Brain pericyte (primary cell): ENCODE results near the gene CRACDL.

Experiments
- DNase-seq: peaks from one replicate; pipeline ENCODE4 v3.0.0-alpha.2; 2012; ENCODE audit warnings: low read depth, low spot score

CRACDL gene

DNA sequence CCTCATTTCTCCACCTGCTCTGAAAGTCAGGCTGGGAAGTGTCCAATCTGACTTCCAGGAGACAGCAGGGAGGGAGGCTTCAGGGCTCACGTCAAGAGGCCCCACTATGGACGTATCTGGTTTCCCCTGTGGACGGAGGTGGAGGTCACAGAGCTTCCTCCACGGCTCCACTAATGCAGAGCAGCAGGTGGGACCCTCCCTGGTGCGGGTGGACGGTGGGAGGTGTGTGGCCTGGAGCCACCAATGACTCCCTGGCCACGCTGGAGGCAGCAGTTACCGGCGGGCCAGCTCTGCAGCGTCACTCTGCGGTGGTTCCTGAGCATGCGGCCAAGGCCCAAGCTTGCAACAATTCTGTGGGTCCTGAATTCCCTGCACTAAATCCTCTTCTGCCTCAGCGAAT, 9.0 kb downstream of the CRACDL start:
- DNase-seq, result no peak

- DNase-seq, result no peak
Measured at GRCh38 chr2:98926601-98927000, 9.4 kb downstream of the CRACDL start.

DNA sequence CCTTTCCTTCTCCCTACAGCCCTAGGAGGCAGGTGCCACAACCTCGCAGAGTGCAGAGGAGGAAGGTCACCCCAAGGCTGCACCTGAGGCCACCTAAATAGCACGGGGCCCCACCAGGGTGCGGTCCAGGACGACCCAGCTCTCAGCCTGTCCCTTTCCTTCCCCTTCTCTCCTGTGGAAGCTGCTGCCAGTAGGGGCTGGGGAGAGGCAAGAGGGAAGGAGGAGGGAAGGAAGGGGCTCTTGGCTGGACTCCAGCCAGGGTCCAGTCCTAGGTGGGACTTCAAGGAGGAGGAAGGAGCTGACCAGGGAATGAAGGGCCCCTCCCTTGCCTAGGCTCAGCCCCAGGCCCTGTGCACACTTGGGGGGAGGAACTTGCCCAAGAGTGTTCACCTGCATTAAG, 11.1 kb downstream of the CRACDL start:
- no peak for DNase-seq

GRCh38 chr2:98924038-98924830, 11.8 kb downstream of the CRACDL start:
- no peak for DNase-seq

DNA sequence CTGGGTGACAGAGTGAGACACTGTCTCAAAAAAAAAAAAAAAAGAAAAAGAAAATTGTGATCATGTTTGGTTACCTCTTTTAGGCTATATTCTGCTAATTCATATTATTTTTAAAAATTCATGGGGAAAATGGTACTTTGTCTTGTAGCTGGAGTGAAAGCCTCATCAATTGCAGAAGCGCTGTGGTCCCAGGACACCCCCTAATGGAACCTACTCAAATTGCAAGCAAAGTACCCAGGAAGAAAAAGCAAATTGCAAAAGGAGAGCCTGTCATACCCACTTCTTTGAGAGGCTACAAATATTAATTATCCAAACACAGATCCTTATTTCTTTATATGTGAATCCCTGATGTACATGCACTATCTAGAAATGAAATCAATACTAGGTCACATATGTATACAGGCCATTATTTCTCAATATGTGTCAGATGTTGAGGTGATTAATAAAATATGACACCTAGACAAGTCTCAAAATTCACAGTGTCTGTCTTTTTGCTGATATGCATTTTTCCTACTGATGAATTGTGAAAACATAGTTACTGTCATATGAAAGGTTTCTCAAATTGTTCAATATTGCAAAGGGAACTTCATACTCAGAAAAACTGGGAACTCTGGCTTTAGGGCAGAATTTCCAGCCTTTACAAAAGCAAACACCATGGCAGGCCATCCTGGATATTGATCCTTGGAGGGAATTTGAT, 12.6 kb downstream of the CRACDL start:
- DNase-seq, result no peak

DNA sequence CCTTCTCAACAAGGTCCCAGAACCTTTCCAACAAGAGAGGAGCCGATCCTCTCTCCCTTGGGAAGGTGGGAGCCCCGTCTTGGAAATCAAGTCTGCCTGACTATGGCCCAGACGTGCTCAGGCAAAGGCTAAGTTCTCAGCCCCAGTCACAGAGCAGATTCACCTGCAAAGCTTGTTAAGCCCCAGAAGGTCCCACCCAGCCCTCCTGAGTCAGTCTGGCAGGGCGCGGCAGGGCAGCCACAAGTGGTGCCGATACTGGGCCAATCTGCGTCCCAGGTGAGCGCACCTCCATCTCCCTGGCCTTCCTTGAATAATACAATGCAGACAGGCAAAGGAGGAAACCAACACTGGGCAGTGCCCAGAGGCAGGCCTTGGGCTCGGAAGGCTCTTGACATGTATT, 15.0 kb downstream of the CRACDL start:
- DNase-seq, result no peak

DNA sequence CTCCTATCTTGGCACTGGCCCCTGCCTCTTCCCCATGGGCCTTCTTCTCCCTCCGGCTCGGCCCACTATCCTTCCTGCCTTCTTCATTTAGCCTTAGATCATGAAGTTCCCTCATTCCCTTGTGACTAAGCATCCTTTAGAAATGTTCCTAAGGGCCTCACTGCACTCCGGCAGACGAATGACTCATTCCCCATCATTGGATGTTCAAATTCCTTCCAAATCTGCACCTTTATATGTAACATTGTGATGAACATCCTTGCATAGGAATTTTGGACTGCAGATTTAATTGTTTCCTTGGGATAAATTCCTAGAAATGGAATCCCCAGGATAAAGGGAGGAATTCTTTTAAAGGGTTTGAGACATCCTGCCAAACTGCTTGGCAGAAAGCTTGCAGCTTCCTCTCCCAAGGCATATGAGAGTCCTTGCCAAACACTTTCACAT, 19.0 kb downstream of the CRACDL start:
- DNase-seq, result no peak

DNA sequence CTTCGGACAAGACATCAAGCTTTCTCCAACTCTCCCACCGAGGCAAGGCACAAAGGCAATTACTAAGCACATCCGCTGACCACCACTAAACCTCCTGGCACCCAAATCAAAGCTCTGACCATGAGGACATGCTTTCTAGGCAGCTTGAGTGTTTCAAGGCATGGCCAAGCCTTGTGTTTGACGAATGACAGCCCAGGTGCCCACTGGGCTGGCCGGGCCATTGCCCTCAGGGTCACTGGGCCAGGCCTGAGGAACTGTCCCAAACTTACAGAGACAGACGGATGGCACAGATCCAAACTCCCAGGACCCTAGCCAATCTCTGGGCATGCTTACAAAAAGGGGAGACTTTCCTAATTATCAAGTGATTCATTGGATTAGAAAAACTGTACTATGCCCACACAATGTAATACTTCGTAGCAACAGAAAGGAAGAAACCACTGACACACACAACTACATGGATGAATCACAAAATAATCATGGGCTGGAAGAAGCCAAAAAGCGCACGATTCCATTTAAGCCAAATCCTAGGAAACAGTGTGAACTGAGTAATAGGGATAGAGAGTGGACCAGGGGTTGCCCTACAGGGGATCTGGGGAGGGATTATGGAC, 20.2 kb downstream of the CRACDL start:
- no peak for DNase-seq

GRCh38 chr2:98914713-98915580, 21.1 kb downstream of the CRACDL start:
- DNase-seq, result no peak

DNA sequence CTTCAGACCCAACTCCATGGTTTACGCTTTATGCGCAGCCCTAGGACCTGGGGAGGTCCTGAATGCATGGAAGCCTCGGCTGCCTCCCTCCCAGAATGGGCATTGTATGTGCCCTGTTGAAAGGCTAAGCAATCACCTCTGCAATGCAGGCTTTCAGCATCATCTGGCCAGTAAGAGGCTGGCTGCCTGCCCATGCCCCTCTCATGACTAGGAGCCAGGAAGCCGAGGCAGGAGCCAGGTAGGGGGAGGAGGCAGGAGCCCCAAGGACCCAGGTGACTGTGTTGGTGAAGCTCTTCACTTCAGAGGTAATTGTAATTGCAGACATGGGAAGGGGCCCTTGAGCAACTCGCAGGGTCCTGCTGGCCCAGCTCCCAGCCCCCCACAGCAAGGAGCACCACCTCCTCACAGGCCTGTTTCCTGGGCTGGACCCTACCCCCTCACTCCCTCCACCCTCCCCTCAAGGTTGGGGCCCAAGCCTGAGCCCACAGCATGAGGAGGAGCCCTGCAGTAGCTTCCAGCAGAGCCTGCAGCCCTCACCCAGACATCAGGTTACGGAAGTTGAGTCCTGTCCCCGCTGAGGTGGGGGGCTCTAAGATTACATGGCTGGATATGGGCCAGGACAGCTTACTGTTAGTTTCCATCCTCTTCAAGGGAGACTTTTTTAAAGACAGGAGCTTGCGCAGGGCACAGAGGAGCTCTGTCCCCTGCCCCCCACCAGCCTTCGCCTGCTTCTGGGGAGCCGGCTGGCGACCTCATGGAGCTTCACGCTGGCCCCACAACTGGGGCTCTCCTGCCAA, 21.9 kb downstream of the CRACDL start:
- DNase-seq, result no peak

DNA sequence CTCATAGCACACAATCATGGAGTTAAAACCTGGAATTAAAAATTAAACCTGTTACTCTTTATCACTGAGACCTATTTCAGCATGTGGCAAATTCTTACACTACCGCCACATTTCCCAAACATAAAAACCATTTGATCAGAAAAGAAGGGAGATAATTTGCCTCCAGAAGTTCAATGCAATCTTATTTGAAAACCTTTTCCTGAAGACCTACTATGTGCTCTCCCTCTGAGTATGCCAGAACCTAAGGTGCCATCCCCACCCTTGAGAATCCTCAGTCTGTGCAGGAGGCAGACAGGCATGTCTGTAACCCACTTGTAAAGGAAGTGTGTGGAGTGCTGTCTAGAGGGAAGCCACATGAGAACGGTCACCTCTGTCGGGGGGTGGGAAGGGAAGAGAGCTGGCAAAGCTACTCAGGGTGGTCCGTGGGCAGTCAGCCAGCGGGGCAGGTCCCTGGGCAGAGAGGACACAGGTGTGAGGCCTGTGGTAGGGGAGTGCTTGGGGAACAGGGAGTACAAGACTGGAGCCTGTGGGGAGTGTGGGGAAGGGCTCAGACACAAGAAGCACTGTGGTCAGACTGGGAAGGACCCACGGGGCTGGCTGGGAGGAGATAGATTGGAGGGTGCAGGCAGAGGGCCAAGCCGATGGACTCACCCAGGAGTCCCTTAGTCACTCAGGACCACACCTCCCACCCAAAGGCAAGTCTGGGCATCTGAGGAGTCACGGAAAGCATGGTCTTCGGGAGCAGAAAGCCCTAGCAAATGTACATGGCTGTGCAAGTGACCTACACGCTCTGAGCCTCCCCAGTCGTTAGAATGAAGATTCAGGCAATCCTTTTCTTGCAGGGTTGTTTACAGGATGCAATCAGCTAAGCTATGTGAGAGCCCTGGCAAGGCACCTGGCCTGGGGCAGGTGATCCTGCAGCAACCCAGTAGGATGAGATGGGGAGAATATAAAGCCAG, 22.8 kb downstream of the CRACDL start:
- no peak for DNase-seq

DNA sequence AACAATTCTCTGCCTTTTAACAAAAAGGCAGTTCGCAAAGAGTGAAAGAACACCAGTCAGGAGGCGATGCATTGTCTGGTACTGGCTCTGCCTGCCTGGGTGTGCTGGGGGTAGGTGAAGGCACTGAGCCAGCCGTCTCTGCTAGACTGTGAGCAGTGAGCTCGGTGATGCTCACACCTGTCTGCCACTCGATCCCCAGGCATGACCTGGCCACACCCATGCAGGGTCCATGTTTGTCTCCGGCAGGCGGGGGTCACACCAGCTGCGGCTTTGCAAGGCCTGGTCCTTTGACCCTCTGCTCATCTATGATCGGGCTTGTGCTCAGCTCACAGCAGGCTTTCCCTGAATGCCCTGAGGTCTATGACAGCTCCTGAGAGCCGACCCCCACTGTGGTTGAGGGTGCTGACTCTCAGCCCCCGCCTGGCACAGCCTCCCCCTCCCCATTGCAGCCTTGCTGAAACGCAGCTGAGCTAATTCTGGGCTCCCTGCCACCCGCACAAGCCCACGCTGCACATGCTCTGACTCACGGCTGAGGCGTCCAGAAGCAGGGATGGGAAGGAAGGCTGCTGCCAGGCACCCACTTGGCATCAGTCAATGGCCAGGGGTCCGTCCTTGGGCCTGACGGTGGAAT, 23.7 kb downstream of the CRACDL start:
- peak; percentile 61 for DNase-seq

GRCh38 chr2:98911376-98912154, 24.5 kb downstream of the CRACDL start:
- no peak for DNase-seq

- no peak for DNase-seq
Measured at GRCh38 chr2:98911126-98911375, 25.0 kb downstream of the CRACDL start.

GRCh38 chr2:98910349-98911125, 25.5 kb downstream of the CRACDL start:
- no peak for DNase-seq

DNA sequence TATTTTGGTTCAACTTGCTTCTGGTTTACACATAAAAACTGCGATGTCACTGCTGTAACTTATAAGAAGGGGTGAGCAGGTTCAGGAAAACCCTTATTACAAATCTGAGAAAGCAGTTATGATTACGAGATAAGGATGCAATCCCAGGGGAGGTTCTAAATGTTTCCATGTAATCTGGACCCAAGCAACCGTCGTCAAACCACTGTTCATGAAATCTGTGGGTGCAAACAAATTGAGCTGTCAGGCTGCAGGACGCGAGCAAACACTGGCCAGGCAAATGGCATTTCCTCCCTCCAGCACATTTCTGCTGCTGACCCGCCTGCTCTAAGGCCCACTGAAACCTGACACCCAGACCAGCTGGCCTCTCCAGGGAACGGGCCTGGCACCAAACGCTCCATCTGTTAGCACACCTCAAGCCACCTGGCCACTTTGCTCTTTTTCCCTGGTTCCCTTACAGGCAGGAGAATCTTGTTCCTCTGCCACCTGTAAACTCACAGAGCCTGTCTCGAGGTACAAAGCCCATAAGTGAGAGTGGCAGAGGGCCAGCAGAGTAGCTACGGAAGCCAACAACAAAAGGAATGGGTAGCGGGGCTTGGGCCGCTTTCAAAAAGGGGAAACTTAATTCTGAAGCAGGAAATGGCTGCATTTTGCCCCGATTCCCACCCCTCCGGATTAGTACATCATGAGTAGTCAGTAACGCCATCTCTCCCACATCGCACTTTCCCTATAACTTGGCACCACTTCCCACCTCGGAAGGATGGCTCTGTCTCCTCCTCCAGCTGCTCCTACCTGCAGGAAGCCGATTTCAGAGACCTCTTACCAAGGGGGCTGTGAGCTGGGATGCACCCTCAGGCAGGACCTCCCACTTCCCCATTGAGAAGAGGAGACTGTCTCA, 26.5 kb downstream of the CRACDL start:
- no peak for DNase-seq

DNA sequence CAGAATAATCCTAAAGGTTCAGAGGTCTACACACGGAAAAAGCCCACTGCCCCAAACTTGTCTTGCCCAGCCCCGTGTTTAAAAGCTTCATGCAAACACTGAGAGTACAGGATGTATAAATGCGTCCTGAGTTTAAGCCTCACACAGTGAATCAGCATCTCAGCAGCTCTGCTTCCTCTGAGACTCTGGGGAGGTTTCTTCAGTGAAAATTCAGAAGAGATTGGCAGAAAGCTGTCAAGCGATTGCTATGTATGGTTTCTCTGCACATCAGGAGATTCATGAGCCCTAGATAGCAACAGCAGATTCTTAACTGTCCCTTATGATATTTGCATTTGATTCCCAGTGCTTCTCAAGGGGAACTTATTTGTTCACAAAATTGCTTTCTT, 27.1 kb downstream of the CRACDL start:
- DNase-seq, result no peak
